ENCODE data around the gene DCK.

Gene DCK

GRCh38 chr4:70993181-70994068 lies at the start of gene DCK:
DCK (plus strand) TSS chr4:70993649; CDS start chr4:70993836, 187 bp downstream.
- peak; percentile 96 for DNase-seq (ENCODE audit: low read depth)
- TF ChIP-seq CTCF (IDR thresholded peaks at IDR 0.05; ENCODE audit: insufficient read depth, low read depth, low read length, missing control alignments), result no peak
- peak within 1 kb of the TSS; percentile 91 for H3K4me3 ChIP-seq (ENCODE audit: low read depth, low read length)

DNA sequence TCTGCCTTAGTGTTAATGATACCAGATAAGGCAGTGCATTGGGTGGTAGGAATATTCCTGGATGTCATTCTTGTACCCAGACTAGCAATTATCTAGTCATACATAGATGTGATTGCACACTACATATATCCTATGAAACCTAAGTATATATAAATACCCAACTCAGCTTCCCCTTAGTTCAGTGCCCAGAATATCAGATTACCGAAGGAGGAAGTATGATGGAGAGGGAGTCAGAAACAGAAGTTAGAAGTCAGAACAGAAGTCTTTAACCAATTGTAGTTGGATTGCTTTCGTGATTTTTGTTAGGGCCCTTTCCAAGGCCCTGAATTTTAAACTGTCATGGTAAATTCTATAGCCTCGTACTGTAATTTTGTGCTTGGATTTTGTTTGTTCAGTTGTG lies 48.4 kb upstream of the DCK start:
- no peak for TF ChIP-seq CTCF (IDR thresholded peaks at IDR 0.05; ENCODE audit: insufficient read depth, low read depth, low read length, missing control alignments)
- H3K4me3 ChIP-seq (ENCODE audit: low read depth, low read length), result no peak overlapping the region
- no peak for DNase-seq (ENCODE audit: low read depth)

GRCh38 chr4:70945452-70946055 lies 47.9 kb upstream of the DCK start:
- TF ChIP-seq CTCF (IDR thresholded peaks at IDR 0.05; ENCODE audit: insufficient read depth, low read depth, low read length, missing control alignments), result no peak
- DNase-seq (ENCODE audit: low read depth), result no peak
- no peak overlapping the region for H3K4me3 ChIP-seq (ENCODE audit: low read depth, low read length)

GRCh38 chr4:70946939-70947338 lies 46.5 kb upstream of the DCK start:
- no peak overlapping the region for H3K4me3 ChIP-seq (ENCODE audit: low read depth, low read length)
- DNase-seq (ENCODE audit: low read depth), result no peak
- no peak for TF ChIP-seq CTCF (IDR thresholded peaks at IDR 0.05; ENCODE audit: insufficient read depth, low read depth, low read length, missing control alignments)

DNA sequence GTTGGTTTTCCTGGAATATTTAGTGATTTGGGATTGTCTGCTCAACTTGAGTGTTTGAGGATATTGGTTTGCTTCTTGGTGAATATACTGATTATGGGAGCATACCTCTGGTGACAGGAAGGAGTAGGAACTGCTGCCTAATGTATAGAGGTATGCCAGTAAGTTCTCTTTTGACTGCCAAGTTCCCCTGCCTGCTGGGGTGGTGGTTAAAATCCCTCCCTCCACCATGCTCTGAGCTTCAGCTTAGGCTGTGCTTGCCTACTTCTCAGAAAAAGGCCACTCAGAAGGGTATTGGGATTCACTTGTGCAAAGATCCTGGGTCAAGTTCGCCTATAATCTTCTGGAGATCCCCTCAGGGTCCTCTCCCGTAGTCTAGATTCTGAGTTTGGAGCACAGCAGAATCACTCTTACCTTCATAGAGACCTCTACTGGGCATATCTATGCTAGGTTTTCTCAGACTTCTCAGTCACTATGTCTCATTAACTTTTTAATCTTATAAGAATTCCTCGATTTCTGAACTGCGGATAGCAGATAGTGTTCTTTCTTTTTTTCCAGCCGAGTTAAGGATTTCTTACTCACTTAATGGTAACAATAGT lies 44.7 kb upstream of the DCK start:
- peak; percentile 21 for DNase-seq (ENCODE audit: low read depth)

GRCh38 chr4:70954032-70954431 lies 39.4 kb upstream of the DCK start:
- TF ChIP-seq CTCF (IDR thresholded peaks at IDR 0.05; ENCODE audit: insufficient read depth, low read depth, low read length, missing control alignments), result no peak
- no peak overlapping the region for H3K4me3 ChIP-seq (ENCODE audit: low read depth, low read length)
- no peak for DNase-seq (ENCODE audit: low read depth)

More for the DNA sequence above, 44.7 kb upstream of the DCK start:
- H3K4me3 ChIP-seq (ENCODE audit: low read depth, low read length), result no peak overlapping the region
- no peak for TF ChIP-seq CTCF (IDR thresholded peaks at IDR 0.05; ENCODE audit: insufficient read depth, low read depth, low read length, missing control alignments)
